ENCODE data around the gene CLDN24. TPM values are rescaled to one million over a fixed set of nuclear protein-coding genes. Genes with fewer than 3 reads are reported as not detected.

The CLDN24 gene
- total RNA-seq, result not detected

- Mint-ChIP-seq H3K4me1 (peaks cover 12% of the 10 kb centered on the region), H3K4me3 (no peak within 1 kb of the TSS), H3K9me3 (no peaks in the 10 kb centered on the region), H3K27me3 (peaks cover 4% of the 10 kb centered on the region), H3K36me3 (peaks cover 2% of the 10 kb centered on the region), H3K27ac (no peak within 1 kb of the TSS)
- DNase-seq, result no peak
Measured at GRCh38 chr4:183322326-183322725, at the start of gene CLDN24. Gene CLDN24 (minus strand): TSS chr4:183322426. CDS start chr4:183322426, 0 bp downstream.

- no peaks in the 10 kb centered on the region for H3K27me3 Mint-ChIP-seq
- DNase-seq, result no peak
- no peak overlapping the region for H3K4me3 Mint-ChIP-seq
- no peaks in the 10 kb centered on the region for H3K36me3 Mint-ChIP-seq
- no peaks in the 10 kb centered on the region for H3K4me1 Mint-ChIP-seq
- H3K27ac Mint-ChIP-seq, result no peak overlapping the region
- H3K9me3 Mint-ChIP-seq, result no peaks in the 10 kb centered on the region
Measured at GRCh38 chr4:183370786-183371185, 48.6 kb upstream of the CLDN24 start.

- Mint-ChIP-seq H3K9me3 (no peaks in the 10 kb centered on the region), H3K4me1 (no peaks in the 10 kb centered on the region), H3K4me3 (no peak overlapping the region), H3K27ac (no peak overlapping the region), H3K36me3 (no peaks in the 10 kb centered on the region), H3K27me3 (no peaks in the 10 kb centered on the region)
- no peak for DNase-seq
Measured at GRCh38 chr4:183369073-183369472, 46.8 kb upstream of the CLDN24 start.

- no peaks in the 10 kb centered on the region for H3K4me1 Mint-ChIP-seq
- no peak overlapping the region for H3K4me3 Mint-ChIP-seq
- no peaks in the 10 kb centered on the region for H3K36me3 Mint-ChIP-seq
- no peak overlapping the region for H3K27ac Mint-ChIP-seq
- DNase-seq, result no peak
- no peaks in the 10 kb centered on the region for H3K9me3 Mint-ChIP-seq
- no peaks in the 10 kb centered on the region for H3K27me3 Mint-ChIP-seq
Measured at GRCh38 chr4:183366206-183366835, 44.1 kb upstream of the CLDN24 start.

- Mint-ChIP-seq H3K4me3 (no peak overlapping the region), H3K4me1 (no peaks in the 10 kb centered on the region), H3K27ac (no peak overlapping the region), H3K27me3 (no peaks in the 10 kb centered on the region), H3K9me3 (no peaks in the 10 kb centered on the region), H3K36me3 (no peaks in the 10 kb centered on the region)
- no peak for DNase-seq
Measured at GRCh38 chr4:183364025-183364424, 41.8 kb upstream of the CLDN24 start.

GRCh38 chr4:183362916-183363542 is 40.8 kb upstream of the CLDN24 start:
- Mint-ChIP-seq H3K9me3 (no peaks in the 10 kb centered on the region), H3K4me1 (no peaks in the 10 kb centered on the region), H3K27me3 (no peaks in the 10 kb centered on the region), H3K27ac (no peak overlapping the region), H3K36me3 (no peaks in the 10 kb centered on the region), H3K4me3 (no peak overlapping the region)
- DNase-seq, result no peak

- Mint-ChIP-seq H3K9me3 (no peaks in the 10 kb centered on the region), H3K36me3 (no peaks in the 10 kb centered on the region), H3K4me3 (no peak overlapping the region), H3K27me3 (no peaks in the 10 kb centered on the region), H3K27ac (no peak overlapping the region), H3K4me1 (no peaks in the 10 kb centered on the region)
- DNase-seq, result no peak
Measured at GRCh38 chr4:183362036-183362435, 39.8 kb upstream of the CLDN24 start.

- no peaks in the 10 kb centered on the region for H3K36me3 Mint-ChIP-seq
- no peak overlapping the region for H3K4me3 Mint-ChIP-seq
- no peaks in the 10 kb centered on the region for H3K27me3 Mint-ChIP-seq
- H3K27ac Mint-ChIP-seq, result no peak overlapping the region
- H3K9me3 Mint-ChIP-seq, result no peaks in the 10 kb centered on the region
- H3K4me1 Mint-ChIP-seq, result no peaks in the 10 kb centered on the region
- no peak for DNase-seq
Measured at GRCh38 chr4:183360161-183360919, 38.1 kb upstream of the CLDN24 start.

- H3K4me3 Mint-ChIP-seq, result no peak overlapping the region
- no peak overlapping the region for H3K27ac Mint-ChIP-seq
- H3K36me3 Mint-ChIP-seq, result no peaks in the 10 kb centered on the region
- no peaks in the 10 kb centered on the region for H3K9me3 Mint-ChIP-seq
- no peaks in the 10 kb centered on the region for H3K27me3 Mint-ChIP-seq
- no peaks in the 10 kb centered on the region for H3K4me1 Mint-ChIP-seq
- no peak for DNase-seq
Measured at GRCh38 chr4:183358215-183358755, 36.1 kb upstream of the CLDN24 start.

- no peak overlapping the region for H3K4me3 Mint-ChIP-seq
- no peak for DNase-seq
- no peaks in the 10 kb centered on the region for H3K4me1 Mint-ChIP-seq
- H3K9me3 Mint-ChIP-seq, result no peaks in the 10 kb centered on the region
- H3K27me3 Mint-ChIP-seq, result no peaks in the 10 kb centered on the region
- no peak overlapping the region for H3K27ac Mint-ChIP-seq
- no peaks in the 10 kb centered on the region for H3K36me3 Mint-ChIP-seq
Measured at GRCh38 chr4:183356931-183357675, 34.9 kb upstream of the CLDN24 start.

GRCh38 chr4:183356173-183356830 is 34.1 kb upstream of the CLDN24 start:
- H3K27me3 Mint-ChIP-seq, result peaks cover 4% of the 10 kb centered on the region
- H3K4me1 Mint-ChIP-seq, result no peaks in the 10 kb centered on the region
- no peak overlapping the region for H3K4me3 Mint-ChIP-seq

GRCh38 chr4:183355405-183355804 is 33.2 kb upstream of the CLDN24 start:
- Mint-ChIP-seq H3K27ac (no peak overlapping the region), H3K4me3 (no peak overlapping the region), H3K9me3 (no peaks in the 10 kb centered on the region), H3K27me3 (peaks cover 11% of the 10 kb centered on the region), H3K4me1 (no peaks in the 10 kb centered on the region), H3K36me3 (no peaks in the 10 kb centered on the region)
- DNase-seq, result no peak

More at GRCh38 chr4:183356173-183356830, 34.1 kb upstream of the CLDN24 start:
- no peaks in the 10 kb centered on the region for H3K9me3 Mint-ChIP-seq
- no peaks in the 10 kb centered on the region for H3K36me3 Mint-ChIP-seq
- no peak for DNase-seq
- no peak overlapping the region for H3K27ac Mint-ChIP-seq

GRCh38 chr4:183354219-183354618 is 32.0 kb upstream of the CLDN24 start:
- Mint-ChIP-seq H3K27me3 (peaks cover 14% of the 10 kb centered on the region), H3K36me3 (no peaks in the 10 kb centered on the region), H3K4me1 (peaks cover 5% of the 10 kb centered on the region), H3K4me3 (no peak overlapping the region), H3K9me3 (no peaks in the 10 kb centered on the region), H3K27ac (no peak overlapping the region)
- no peak for DNase-seq

- Mint-ChIP-seq H3K27ac (no peak overlapping the region), H3K36me3 (no peaks in the 10 kb centered on the region), H3K4me1 (peaks cover 6% of the 10 kb centered on the region), H3K27me3 (peaks cover 15% of the 10 kb centered on the region), H3K4me3 (no peak overlapping the region), H3K9me3 (no peaks in the 10 kb centered on the region)
- no peak for DNase-seq
Measured at GRCh38 chr4:183353557-183353956, 31.3 kb upstream of the CLDN24 start.
